LNCaP clone FGC (cell line): ENCODE results near the gene SGPL1.

Source experiments
- DNase-seq: peaks from one replicate; pipeline ENCODE4 v3.0.0-alpha.2; 2011; ENCODE audit warnings: low read depth
- H3K4me3 ChIP-seq: 2 replicates; pipeline ENCODE4 v1.5.1; 2011; ENCODE audit warnings: mild to moderate bottlenecking, low read depth, low read length, control low read depth
- CTCF ChIP-seq: IDR thresholded peaks from 2 replicates; pipeline ENCODE4 v1.5.1; 2012; ENCODE audit warnings: mild to moderate bottlenecking; ENCODE audit not compliant: control insufficient read depth, insufficient read depth; ENCODE audit errors: extremely low read depth

The SGPL1 gene

GRCh38 chr10:70786799-70787415, 28.8 kb upstream of the SGPL1 start:
- DNase-seq = no peak
- no peak overlapping the region for H3K4me3 ChIP-seq
- no peak for TF ChIP-seq CTCF

GRCh38 chr10:70791386-70792039, 24.2 kb upstream of the SGPL1 start:
- DNase-seq = no peak
- H3K4me3 ChIP-seq = no peak overlapping the region

GRCh38 chr10:70795613-70796012, 20.1 kb upstream of the SGPL1 start:
- no peak for DNase-seq
- no peak overlapping the region for H3K4me3 ChIP-seq
- no peak for TF ChIP-seq CTCF

More at GRCh38 chr10:70791386-70792039, 24.2 kb upstream of the SGPL1 start:
- no peak for TF ChIP-seq CTCF

GRCh38 chr10:70797840-70798239, 17.9 kb upstream of the SGPL1 start:
- no peak for DNase-seq
- no peak overlapping the region for H3K4me3 ChIP-seq
- TF ChIP-seq CTCF = no peak

GRCh38 chr10:70799124-70799523, 16.6 kb upstream of the SGPL1 start:
- TF ChIP-seq CTCF = no peak
- DNase-seq = no peak
- no peak overlapping the region for H3K4me3 ChIP-seq

GRCh38 chr10:70801854-70802253, 13.9 kb upstream of the SGPL1 start:
- no peak for DNase-seq
- no peak overlapping the region for H3K4me3 ChIP-seq
- no peak for TF ChIP-seq CTCF
